CD4-positive, alpha-beta T cell treated with Interleukin-6 for 4 hours (primary cell): ENCODE results near the gene CCDC116.
"Not testable (repeated sequence)": the region's sequence is repeated elsewhere in the genome, so short reads cannot be mapped to it uniquely, and the experiment has no call there.

ENCODE experiments used
- DNase-seq: peaks from one replicate; pipeline ENCODE4 v3.0.0-alpha.2; 2020; ENCODE audit warnings: mixed read lengths

Gene CCDC116

DNA sequence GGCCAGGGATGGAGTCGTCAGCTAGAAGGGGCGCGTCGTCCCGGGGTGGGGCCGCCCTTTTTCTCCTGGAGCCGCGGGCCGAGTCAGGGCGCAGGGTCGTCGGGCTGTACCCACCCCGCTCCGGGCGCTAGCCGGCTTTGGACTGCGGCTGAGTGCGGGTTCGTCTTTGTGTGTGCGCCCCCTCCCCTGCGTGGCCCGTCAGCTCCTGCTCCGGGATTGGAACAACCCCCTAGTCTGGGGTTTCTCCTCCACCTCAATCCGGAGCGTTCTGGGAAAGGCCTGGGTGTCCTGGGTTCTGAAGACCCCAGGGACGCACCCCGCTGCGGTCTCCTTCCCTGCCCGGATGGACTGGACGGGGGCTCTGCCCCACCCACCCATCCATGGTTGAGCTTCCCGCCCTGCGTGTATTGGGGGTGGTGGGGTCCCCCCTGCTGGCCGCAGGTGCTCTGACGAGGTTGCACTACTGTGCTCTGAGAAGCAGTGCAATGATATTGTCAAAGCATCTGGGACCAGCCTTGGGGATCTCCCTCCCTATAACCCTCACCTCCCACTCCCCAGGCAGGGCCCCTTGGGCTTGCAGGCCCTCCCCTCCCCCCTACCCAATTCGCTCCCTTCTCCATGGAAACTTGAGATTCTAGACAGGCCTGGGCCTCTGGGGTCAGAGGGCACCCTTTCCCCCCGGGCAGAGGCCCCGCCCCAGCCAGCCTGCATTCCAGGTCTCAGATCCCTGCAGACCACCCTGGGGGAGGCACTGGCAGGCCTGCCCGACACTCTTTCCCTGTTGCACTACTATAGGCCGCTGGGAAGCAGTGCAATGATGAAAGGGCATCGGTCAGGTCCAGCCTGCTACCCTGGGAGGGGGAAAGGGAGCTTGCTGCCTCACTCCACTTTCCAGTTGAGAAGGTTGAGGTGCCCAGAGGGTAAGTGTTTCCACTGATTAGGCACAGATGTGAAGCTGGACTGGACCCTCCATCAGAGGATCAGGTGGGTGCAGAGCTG lies 20.3 kb downstream of the CCDC116 start:
- no peak for DNase-seq

DNA sequence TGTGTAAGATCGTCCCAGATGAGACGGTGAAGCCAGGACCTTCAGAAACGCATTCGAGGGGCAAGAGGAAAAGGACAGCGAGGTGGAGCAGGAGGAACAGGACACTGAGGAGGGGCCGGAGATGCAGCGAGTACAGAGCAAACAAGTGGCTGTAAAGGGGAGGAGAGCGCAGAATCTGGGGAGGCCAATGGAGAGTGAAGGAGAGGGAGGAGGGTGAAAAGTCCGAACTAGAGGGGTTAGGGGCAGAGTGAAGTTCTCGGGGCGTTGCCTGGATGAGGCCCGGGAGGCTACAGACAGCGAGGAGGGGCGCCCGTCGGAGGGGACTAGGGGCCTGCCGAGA lies 24.4 kb downstream of the CCDC116 start:
- DNase-seq: no peak

DNA sequence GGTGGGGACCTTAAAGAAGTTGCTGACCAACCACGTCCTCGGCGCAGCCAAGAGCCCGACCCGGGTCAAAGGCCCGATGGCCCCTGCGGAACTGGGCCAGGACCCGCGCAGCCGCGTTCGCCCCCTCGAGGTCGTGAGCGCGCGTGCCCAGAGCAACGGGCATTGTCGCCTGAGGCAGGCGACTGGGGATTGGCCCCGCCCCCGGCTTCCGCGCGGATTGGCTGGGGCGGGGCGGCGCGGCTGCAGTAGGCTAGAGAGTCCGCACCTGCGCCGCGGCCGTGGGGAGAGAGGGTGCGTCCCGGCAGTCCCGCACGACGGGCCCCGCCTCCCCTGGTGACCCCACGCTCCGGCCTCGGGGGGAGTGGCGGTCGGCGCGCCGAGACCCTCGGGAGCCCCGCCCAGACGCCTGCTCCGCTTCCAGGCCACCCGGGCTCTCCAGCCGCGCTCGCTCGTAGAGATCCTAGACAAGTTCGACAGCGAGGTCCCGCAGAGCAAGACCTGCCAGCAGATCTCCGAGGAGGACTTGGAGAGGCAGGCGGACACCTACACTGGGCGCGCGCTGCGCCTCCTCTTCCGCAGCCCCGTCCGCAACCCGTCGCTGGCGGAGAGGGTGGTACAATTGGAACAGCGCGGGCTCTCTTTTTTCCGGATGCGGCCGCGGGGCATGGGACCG lies 24.9 kb downstream of the CCDC116 start:
- peak; percentile 88 for DNase-seq

DNA sequence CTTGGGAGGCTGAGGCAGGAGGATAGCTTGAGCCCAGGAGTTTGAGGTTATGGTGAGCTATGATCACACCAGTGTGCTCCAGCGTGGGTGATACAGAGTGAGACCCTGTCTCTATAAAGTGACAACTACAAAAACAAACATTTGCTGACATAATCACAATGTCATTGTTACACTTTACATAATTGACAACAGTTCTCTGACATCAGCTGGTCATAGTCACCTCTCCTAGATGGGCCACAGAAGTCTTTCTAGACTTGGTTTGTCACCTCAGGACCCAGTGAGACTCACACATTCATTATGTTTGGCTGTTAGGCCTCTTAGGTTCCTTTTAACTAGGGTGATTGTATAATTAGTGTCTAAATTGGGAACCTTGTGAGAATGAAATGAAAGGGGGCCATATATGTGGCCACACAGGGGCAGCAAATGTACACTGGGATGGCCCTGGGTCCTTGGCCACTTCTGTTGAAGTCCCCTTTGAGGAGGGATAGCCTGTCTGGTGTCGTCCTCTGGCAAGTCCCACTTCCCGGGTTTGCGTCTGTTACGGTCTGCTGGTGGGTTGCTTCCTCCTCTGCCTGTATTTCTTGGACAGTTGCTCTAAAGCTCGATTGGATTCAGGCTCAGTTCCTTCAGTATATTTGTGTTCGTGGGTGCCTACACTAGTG lies 27.4 kb downstream of the CCDC116 start:
- DNase-seq: no peak

DNA sequence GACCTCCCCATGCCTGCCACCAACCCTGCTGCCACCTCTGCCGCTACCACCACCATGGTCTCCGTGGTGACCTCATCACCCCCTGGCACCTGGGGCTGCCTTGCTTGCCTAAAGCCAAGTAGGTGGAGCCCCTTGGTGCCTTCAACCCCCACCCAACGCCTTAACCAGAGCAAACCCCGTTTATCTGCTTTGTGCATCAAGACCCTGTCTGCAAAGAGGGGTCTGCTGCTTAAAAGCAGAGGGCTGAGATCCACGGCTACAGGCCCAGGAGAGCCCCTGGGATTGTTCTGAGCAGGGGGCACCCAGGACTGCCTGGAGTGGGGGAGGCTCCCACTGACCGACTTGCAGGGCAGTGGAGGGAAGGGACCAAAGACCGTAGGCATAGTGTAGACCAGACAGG lies 28.3 kb downstream of the CCDC116 start:
- DNase-seq: no peak

DNA sequence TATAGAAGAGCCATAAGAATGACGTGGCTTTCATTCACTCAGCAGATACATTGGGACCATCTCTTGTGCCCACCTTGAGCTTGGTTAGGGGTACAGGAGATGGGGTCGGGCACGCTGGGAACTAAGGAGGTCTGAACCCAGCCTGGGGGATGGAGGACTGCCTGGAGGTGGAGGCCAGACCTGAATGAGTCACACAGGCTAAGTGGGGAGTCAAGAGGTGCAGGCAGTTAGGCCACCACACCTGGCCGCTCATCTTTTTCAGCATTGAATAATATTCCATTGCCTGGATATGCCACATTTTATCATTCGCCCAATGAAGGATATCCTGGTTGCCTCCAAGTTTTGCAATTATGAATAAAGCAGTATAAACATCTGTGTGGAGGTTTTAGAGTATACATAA lies 29.4 kb downstream of the CCDC116 start:
- DNase-seq: no peak

DNA sequence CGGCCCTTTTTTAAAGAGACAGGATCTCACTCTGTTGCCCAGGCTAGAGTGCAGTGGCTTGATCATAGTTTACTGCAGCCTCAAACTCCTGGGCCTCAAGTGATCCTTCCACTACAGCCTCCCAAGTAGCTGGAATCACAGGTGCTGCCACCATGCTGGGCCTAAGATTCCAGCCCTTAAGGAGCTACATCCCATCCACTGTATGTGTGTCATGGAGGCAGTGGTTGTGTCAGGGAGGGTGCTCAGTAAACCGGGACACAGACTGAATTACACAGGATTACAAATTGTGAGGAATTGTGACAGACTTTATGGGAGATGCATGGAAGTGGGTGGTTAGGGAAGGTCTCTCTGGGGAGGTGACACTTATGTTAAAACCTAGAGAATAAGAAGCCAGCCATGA lies 31.2 kb downstream of the CCDC116 start:
- DNase-seq: no peak

DNA sequence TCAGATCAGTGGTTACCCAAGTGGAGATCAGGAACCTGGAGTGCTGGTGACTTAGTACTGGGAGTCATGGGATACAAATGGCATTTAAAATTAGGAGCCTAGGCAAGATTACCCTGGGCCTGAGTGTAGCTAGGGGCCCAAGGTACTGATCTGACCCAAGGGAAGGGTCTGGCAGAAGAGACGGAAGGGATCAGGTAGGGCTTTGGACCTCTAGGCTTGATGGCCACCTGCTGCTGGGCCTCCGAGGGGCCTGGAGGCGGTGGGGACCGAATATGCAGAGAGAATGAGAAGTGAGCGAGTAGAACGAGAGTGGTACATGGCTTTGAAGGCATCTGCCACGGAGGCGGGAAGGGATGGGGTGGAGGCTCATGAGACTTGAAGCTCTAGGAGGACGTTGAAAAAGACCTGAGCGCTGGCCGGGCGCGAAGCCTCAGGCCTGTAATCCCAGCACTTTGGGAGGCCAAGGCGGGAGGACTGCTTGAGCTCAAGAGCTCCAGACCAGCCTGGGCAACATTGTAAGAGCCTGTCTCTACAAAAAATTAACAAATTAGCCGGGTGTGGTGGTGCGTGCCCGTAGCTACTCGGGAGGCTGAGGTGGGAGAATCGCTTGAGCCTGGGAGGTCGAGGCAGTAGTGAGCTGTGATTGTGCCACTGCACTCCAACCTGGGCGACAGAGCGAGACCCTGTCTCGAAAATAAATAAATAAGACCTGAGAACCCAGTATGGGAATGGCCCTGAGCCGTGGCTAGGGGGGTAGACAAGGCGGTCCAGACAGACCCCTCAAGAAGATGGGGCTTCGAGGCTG lies 32.7 kb downstream of the CCDC116 start:
- DNase-seq: no peak

DNA sequence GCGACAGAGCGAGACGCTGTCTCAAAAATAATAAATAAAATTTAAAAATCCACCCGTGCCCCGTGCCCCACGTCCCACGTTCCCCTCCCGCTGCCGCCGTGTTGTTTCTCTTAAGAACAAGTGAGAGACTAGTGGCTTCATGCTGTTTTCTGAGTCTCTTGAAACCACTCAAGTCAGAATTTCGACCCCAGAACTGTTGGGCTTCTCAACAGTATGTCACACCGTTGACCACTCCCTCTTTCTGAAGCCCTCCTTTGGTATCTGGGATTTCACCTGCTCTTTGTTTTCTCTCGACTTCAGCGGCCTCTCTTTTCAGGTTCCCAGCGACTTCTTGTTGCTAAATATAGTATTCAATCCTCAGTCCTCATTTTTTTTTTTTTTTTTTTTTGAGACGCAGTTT lies 34.2 kb downstream of the CCDC116 start:
- no peak for DNase-seq

DNA sequence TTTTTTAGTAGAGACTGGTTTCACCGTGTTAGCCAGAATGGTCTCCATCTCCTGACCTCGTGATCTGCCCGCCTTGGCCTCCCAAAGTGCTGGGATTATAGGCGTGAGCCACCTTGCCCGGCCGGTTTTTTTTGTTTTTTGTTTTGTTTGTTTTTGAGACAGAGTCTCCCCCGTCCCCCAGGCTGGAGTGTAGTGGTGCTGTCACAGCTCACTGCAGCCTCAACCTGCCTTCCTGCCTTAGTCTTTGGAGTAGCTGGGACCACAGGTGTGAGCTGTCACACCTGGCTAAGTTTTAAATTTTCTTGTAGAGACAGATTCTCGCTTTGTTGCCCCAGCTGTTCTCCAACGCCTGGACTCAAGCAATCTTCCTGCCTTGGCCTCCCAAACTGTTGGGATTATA lies 36.5 kb downstream of the CCDC116 start:
- DNase-seq: no peak

DNA sequence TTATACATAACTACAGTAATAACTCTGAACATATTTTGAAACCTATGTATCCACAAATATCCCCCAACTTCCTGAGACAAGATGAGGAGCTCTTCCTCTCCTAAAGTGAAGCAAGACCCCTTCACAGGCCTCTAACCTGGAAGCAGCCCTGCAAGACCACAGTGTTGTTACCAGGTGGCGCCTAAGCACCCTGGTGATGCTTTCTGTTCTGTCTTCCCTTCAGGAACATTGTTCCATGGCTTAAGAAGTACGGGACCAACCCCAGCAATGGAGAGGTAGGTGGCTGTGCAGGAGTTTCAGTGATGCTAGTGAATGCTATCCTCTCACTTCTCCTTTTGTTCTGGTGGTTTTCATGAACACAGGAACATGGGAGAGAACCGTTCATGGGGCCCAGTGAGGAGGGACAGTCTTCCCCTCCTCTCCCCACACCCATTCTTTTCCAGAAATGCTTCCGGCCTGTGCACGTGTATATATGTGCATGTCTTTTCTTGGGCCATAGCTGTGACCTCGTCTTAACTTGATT lies 39.6 kb downstream of the CCDC116 start:
- no peak for DNase-seq

DNA sequence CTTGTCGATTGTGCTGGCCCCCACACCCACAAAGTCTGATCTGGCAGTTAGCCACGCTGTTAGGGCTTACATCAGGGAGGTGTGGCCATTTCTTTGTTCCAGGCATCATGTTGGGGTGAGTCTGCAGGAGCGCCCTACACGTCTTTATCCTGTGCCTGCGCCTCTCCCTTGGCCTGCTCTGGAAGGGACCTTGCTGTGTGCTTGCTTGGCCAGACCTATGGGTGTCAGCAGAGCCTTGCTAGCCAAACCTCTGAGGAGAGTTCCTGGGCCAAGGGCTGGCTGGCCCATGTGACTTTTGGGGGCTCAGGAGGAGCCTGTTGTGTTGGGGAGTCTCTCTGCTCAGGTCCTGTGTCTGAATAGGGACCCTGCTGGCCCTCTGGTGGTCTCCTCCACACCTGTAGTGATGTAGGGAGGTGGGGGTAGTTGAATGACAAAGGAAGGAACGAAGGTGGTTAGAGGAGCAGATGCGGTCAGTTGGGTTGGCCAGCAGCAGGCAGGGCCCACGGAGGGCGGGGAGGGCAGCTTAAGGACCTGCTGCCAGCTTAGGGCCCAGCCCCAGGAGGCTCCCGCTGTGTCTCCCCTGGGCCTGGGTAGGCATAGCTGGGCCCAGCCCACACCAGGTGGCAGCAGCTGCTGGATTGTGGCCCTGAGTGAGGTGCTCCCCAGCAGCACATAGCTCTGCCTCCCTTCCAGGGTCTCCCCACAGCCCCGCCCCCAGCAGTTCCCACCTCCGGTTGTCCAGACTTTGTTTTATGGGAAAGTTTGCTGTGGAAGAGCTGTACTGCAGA lies 41.2 kb downstream of the CCDC116 start:
- DNase-seq: no peak

DNA sequence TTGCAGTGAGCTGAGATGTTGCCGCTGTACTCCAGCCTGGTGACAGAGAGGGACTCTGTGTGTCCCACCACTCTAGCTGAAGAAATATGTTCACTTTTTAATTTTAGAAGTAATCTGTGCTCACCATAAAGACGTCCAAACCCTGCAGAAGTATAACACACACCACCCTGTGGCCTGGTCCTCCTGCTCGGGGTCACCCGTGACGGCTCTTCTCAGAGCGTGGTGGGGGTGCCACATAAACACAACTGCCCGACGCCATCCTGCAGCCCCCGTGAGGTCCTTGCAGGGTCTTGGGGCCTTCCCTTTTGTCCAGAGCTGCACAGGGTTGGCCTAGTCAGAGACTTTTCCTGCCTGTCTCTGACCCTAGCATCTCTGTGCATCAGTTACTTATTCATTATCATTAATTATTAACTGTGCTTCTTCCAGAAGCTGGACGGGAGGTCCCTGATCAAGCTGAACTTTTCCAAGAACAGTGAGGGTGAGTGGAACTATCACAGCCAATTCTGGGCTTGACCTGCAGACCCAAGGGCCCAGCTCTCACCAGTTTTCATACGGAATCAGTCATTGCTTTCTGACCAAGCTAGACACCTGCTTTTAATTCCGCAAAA lies 42.2 kb downstream of the CCDC116 start:
- no peak for DNase-seq

DNA sequence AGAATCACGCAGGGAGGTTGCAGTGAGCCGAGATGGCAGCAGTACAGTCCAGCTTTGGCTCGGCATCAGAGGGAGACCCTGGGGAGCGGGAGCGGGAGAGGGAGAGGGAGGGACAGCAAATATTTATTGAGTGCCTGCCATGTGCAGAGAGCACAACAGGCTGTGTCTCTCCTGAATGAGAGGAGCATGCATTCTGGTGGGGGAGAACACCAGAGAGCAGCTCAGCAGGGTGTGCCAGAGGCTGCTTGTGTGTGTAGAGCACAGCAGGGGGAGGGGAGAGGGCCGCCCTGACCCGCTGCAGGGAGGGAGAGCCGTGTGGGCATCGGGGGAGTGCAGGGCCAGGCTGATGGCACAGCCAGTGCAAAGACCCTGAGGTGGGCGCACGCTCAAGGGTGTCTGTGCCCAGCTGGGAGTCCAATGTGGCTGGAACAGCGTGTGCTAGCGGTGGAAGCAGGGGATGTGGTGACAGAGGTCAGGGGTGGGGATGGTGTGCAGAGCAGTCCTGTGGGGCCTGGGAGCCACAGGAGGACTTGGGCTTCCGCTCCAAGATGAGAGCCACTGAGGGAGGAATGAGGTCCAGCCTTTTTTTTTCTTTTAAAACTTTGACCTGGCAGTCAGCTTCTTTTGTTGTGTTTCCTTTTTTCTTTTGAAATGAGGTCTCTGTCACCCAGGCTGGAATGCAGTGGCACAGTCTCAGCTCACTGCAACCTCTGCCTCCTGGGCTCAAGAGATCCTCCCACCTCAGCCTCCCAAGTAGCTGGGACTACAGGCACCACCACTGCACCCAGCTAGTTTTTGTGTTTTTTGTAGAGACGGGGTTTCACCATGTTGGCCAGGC lies 45.3 kb downstream of the CCDC116 start:
- DNase-seq: no peak

DNA sequence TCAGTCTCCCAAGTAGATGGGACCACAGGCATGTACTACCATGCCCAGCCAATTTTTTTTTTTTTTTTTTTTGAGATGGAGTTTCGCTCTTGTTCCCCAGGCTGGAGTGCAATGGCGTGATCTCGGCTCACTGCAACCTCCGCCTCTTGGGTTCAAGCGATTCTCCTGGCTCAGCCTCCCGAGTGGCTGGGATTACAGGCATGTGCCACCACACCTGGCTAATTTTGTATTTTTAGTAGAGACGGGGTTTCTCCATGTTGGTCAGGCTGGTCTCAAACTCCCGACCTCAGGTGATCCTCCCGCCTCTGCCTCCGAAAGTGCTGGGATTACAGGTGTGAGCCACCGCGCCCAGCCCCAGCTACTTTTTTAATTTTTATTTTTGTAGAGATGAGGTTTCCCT lies 46.3 kb downstream of the CCDC116 start:
- DNase-seq: not testable (repeated sequence)

DNA sequence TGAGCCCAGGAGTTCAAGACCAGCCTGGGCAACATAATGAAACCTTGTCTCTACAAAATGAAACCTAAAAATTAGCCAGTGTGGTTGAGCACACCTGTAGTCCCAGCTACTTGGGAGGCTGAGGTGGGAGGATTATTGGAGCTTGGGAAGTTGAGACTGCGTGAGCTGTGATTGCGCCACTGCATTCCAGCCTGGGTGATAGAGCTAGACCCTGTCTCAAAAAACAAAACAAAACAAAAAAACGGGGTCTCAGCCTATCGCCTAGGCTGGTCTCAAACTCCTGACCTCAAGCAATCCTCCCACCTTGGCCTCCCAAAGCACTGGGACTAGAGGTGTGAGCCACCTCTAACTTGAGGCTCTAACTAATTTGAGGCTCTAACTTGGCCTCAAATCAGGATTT lies 46.8 kb downstream of the CCDC116 start:
- DNase-seq: no peak

DNA sequence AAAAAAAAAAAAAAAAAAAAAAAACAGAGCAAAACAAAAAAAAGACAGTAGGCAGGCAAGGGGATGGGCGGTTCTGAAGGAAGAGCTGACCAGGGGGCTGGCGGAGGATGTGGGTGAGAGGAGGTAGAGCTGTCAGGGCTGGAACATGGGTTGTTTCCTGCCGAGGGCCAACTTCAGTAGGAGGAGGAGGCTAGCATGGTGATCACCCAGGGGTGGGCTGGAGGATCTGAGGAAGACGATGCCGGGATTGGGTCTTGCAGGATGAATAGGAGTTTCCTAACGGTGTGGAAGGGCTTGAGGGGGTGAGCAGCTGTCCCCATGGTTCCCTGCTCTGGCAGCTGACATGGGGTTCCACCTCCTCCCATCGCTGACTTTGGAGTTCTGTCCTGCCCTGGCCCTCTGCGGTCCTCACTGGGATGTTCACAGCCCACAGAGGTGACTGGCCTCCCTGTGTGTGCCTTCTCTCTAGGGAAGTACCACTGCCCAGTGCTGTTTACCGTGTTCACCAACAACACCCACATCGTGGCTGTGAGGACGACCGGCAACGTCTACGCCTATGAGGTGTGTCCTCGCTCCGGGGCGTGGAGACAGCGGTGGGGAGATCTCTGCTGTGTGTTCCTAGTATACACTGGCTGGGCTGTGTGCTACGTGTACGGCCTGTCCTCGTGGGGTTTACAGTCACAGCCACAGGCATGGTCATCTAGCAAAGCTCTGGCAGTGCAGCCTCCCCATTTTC lies 48.4 kb downstream of the CCDC116 start:
- no peak for DNase-seq

DNA sequence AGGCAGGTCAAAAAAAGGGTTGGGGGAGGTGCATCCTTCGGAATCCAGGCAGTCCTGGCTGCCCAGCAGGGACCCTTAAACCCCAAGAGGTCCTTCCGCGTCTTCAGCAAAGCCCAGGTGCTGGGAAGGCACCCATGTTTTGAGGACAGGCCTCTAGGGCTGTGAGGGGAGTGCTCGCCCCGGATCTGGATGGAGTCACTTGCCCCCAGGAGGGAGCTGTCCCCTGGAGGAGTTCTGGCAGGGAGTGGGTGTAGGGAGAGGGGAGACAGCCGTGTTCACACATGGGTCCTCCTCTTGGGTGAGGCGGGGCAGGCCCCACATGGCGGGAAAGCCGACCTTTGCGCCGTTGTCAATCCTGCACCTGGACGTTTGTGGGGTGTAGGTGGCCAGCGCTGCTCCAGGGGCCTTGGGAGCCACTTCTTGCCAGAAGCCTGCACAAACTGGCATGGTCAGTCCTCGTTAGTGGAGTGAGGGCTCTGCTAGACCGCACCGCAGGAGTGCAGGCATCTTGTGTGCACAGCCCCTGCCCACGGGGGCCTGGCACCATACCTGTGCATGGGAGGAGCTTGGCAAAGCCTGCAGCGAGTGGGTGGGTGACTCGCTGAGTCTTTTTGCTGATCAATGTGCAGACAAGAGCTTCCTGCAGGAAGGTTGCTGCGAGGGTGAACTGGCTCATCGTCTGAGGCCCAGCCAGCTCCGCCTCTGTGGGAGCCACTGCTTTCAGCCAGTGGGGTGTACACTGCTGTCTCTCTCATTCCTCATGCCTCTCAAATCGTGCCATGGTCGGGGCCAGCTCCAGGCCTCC lies 49.2 kb downstream of the CCDC116 start:
- DNase-seq: no peak
